T47D (cell line): ENCODE results near the gene ANKMY1.

Experiments used
- DNase-seq, 2 experiments: peaks; one replicate each; pipeline versions ENCODE4 v3.0.0 to v3.0.0-alpha.2; 2011 to 2012; ENCODE audit warnings: low read depth in 1 of 2, low spot score in 1 of 2
- JUND ChIP-seq: IDR thresholded peaks from 2 replicates; pipeline ENCODE4 v1.6.1; 2012; ENCODE audit warnings: low read depth
- in situ Hi-C: cut with HindIII; loops from 2 replicates; pipeline ENCODE4 v1.10.0; 2016; ENCODE audit warnings: low sequenced_read_pairs, low pct_unique_long_range_greater_than_20kb

The ANKMY1 gene

DNA sequence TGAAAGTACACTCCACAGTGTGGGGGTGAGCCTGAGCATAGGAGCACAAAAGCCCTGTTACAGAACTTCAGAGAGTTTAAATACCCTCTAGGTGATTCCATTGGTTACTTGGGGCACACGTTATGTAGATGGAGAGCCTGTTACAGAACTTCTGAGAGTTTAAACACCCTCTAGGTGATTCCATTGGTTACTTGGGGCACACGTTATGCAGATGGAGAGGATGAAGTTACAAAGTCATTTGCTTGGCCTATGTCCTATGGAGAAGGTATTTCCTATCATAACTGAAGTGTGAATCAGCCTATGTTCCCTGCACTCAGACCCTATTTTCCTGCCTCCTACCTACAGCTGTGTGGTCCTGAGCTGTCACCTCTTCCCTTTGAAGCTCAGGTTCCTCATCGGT is 25.0 kb upstream of the ANKMY1 start:
- in situ Hi-C loops: no loop called here
- DNase-seq: no peak
- no peak for TF ChIP-seq JUND

- in situ Hi-C loops: no loop called here
- no peak for DNase-seq
- TF ChIP-seq JUND: no peak
Observed at GRCh38 chr2:240581811-240582210, 24.0 kb upstream of the ANKMY1 start.

GRCh38 chr2:240579771-240580614 is 22.2 kb upstream of the ANKMY1 start:
- in situ Hi-C loops: no loop called here
- no peak for DNase-seq
- no peak for TF ChIP-seq JUND

DNA sequence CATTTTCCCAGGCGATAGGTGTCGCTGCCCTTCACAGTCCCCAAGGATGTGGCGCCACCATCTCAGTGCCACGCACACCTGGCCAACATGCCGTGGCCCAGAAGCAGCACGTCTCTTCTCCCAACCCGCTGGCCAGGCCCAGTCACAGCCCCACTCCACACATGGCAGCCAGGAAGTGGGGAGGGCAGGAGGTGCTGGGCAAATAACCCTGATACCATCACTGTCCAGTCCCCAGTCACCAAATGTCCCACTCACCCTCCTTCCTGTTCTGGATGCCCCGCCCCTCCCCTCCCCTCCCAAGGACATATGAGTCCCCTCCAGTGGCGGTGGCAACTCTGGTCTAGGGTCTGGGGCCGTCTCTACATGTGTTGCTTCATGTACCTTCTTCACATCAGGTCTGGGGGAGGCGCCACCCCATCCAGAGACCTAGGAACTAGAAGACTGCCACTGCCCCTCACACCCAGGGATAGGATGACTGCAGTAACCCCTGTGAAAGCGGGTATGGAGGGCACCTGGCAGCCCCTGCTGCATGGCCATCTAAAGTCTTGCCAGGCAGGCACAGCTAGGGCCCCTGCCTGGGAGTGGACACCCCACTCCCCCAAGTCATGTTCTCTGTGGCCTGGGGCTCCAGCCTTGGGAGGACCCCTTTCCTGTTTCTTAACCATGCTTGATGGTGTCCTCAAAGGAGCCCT is 21.4 kb upstream of the ANKMY1 start:
- TF ChIP-seq JUND: no peak
- in situ Hi-C loops: no loop called here
- no peak for DNase-seq

DNA sequence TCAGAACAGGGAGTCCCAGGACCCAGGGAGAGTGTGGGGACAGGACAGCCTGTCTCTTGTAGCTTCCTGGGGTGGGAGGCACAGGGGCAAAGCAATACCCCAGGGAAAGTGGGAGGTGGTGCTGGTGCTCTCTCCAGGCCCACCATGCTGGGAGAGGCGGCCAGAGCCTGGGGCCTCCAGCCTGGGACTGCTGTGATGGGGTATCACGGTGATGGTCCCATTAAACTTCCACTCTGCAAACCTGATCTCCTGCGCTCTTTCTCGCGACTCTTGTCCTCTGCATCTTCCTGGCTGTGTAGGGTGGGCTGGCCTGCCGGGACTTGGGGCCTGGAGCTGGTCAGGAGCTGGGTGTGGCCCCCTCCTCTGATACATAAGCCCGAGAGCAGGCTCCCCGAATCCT is 20.7 kb upstream of the ANKMY1 start:
- DNase-seq: no peak
- in situ Hi-C loops: no loop called here
- no peak for TF ChIP-seq JUND

DNA sequence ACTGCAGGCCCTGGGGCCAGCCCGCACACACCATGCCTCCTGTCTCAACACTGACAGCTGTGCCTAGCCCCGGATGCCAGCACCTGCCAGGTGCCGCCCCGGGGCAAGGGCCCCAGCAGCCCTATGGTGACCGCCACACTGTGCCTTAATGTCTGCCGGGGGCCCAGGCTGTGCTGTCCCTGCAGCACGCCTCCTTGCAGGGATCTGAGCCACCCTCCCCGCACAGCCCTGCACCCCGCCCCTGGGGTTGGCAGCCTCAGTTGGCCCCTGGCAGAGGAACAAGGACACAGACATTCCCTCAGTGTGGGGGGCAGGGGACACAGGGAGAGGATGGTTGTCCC is 20.3 kb upstream of the ANKMY1 start:
- no peak for DNase-seq
- in situ Hi-C loops: no loop called here
- TF ChIP-seq JUND: no peak

- in situ Hi-C loops: no loop called here
- DNase-seq: no peak
Observed at GRCh38 chr2:240577281-240578109, 19.7 kb upstream of the ANKMY1 start.

GRCh38 chr2:240576436-240577205 is 18.8 kb upstream of the ANKMY1 start:
- no peak for DNase-seq
- in situ Hi-C loops: no loop called here
- no peak for TF ChIP-seq JUND

More at GRCh38 chr2:240577281-240578109, 19.7 kb upstream of the ANKMY1 start:
- TF ChIP-seq JUND: no peak

- no peak for DNase-seq
- no peak for TF ChIP-seq JUND
- in situ Hi-C loops: no loop called here
Observed at GRCh38 chr2:240576036-240576435, 18.2 kb upstream of the ANKMY1 start.

DNA sequence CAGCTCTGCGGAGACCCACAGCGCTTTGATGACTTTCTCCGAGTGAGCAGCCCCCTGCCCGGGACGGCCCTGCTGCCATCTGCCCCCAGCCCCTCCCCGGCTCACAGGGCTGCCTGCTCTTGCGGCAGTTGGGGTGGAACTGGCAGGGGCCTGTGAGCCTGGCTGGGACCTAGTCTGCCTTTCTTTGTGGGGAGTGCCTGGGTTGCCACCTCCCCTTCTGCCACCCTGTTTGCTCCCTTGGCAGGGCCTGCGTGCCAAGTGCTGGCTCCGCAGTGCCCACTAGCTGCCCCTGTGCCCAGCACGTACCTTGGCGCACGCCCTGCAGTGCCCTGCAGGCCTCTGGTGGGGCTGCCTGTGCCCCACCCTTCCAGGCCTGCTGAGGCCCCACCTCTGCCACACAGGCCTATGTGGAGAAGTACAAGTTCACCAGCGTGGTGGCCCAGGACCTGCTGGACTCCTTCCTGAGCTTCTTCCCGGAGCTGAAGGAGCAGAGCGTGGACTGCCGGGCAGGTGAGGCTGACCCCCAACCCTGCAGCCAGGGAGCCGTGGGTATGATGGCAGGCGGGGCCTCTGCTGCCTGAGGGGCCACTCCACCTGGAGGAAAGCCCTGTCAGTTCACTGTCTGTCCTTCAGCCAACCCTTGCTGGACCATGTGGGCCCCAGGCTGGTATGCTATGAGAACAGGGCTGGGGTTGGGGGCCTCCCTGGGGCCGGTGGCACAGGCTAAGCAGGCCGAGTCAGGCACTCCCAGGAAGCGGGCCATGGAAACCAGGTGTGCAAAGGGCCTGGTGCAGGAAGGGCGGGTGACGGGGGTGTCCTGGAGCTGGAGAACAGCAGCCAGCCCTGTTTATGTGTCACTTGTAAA is 17.5 kb upstream of the ANKMY1 start:
- DNase-seq: no peak
- in situ Hi-C loops: no loop called here
- no peak for TF ChIP-seq JUND

GRCh38 chr2:240574386-240575100 is 16.8 kb upstream of the ANKMY1 start:
- in situ Hi-C loops: no loop called here
- no peak for DNase-seq
- no peak for TF ChIP-seq JUND
